Stimulated activated CD8-positive, alpha-beta memory T cell treated with anti-CD3 and anti-CD28 coated beads, Interleukin-7, amount 100 ng/mL, for 1 hour (primary cell): ENCODE measurements around the gene AP5B1.
"Not testable (repeated sequence)": the region's sequence is repeated elsewhere in the genome, so short reads cannot be mapped to it uniquely, and the experiment has no call there.

Experiments
- DNase-seq, 2 donors: peaks; one replicate each; pipeline ENCODE4 v3.0.0-alpha.2; 2020; ENCODE audit warnings: low read depth in 2 of 2

Gene AP5B1

GRCh38 chr11:65767406-65767805 is 13.4 kb downstream of the AP5B1 start:
- no peak for DNase-seq

GRCh38 chr11:65766535-65766934 is 14.2 kb downstream of the AP5B1 start:
- DNase-seq, result no peak

- DNase-seq, result no peak
Measured at GRCh38 chr11:65764434-65764833, 16.3 kb downstream of the AP5B1 start.

- DNase-seq, result not testable (repeated sequence)
Measured at GRCh38 chr11:65762816-65763215, 18.0 kb downstream of the AP5B1 start.

- DNase-seq, result not testable (repeated sequence)
Measured at GRCh38 chr11:65762169-65762568, 18.6 kb downstream of the AP5B1 start.

GRCh38 chr11:65745049-65745448 is 35.7 kb downstream of the AP5B1 start:
- no peak for DNase-seq

- DNase-seq, result no peak
Measured at GRCh38 chr11:65744699-65745042, 36.1 kb downstream of the AP5B1 start.

- DNase-seq, result no peak
Measured at GRCh38 chr11:65744026-65744698, 36.6 kb downstream of the AP5B1 start.

GRCh38 chr11:65743681-65744025 is 37.1 kb downstream of the AP5B1 start:
- DNase-seq, result no peak

- DNase-seq, result no peak
Measured at GRCh38 chr11:65742353-65742752, 38.4 kb downstream of the AP5B1 start.

- DNase-seq, result no peak
Measured at GRCh38 chr11:65741185-65741584, 39.6 kb downstream of the AP5B1 start.

GRCh38 chr11:65739022-65739421 is 41.8 kb downstream of the AP5B1 start:
- DNase-seq, result no peak

GRCh38 chr11:65736810-65737209 is 44.0 kb downstream of the AP5B1 start:
- DNase-seq, result no peak

- not testable (repeated sequence) for DNase-seq
Measured at GRCh38 chr11:65735111-65735510, 45.7 kb downstream of the AP5B1 start.

GRCh38 chr11:65730461-65730860 is 50.3 kb downstream of the AP5B1 start:
- DNase-seq, result no peak

GRCh38 chr11:65727865-65728264 is 52.9 kb downstream of the AP5B1 start:
- no peak for DNase-seq

- DNase-seq, result no peak
Measured at GRCh38 chr11:65726660-65727059, 54.1 kb downstream of the AP5B1 start.
